A549 (cell line): ENCODE results near the gene GPHB5. TPM values are rescaled to one million over a fixed set of nuclear protein-coding genes. Genes with fewer than 3 reads are reported as not detected.

Experiments used
- ATAC-seq, 2 experiments: fragments of 200-7000 bp in 1 of 2; fragments of >200 bp in 1 of 2; cut with Nextera tagmentation in 1 of 2; cut with Tn5 transposase in 1 of 2; 3 replicates each; pipeline versions ENCODE4 v1.8.0 to v1.9.1; 2018 to 2020; ENCODE audit warnings: mild to moderate bottlenecking in 1 of 2, moderate library complexity in 1 of 2
- CTCF ChIA-PET: fragments of 300-600 bp; sonication (Branson Sonifier 250); formaldehyde crosslinking; extraction: SDS; loops from one replicate; lab custom pipeline; 2021; ENCODE audit warnings: antibody characterized with exemption, inconsistent platforms; lab: Yijun Ruan, JAX
- POLR2A ChIA-PET: fragments of 350-600 bp; formaldehyde crosslinking; extraction: SDS; loops from one replicate; lab custom pipeline; 2021; ENCODE audit warnings: antibody characterized with exemption, inconsistent platforms; lab: Yijun Ruan, JAX
- DNase-seq, 2 experiments: peaks; one replicate each; pipeline versions ENCODE4 v3.0.0 to v3.0.0-alpha.2; 2011 to 2016; ENCODE audit warnings: low read depth in 1 of 2, low spot score in 1 of 2
- FAIRE-seq: peaks from 2 replicates; lab custom pipeline; 2011; peaks lifted over from hg19 to GRCh38; lab: Jason Lieb, UNC
- H3K27ac ChIP-seq, 2 experiments: fragments of >200 bp; sonication (Bioruptor Twin); formaldehyde crosslinking; 3 replicates each; pipeline ENCODE4 v1.5.1; 2016 to 2017
- H3K4me1 ChIP-seq: fragments of >200 bp; sonication (Bioruptor Twin); formaldehyde crosslinking; 3 replicates; pipeline ENCODE4 v1.6.1; 2016
- H3K4me2 ChIP-seq: fragments of >200 bp; sonication (Bioruptor Twin); formaldehyde crosslinking; 3 replicates; pipeline ENCODE4 v1.6.1; 2016
- H3K4me3 ChIP-seq: fragments of >200 bp; sonication (Bioruptor Twin); formaldehyde crosslinking; 3 replicates; pipeline ENCODE4 v1.5.1; 2016
- H3K9me3 ChIP-seq: fragments of >200 bp; sonication (Bioruptor Twin); formaldehyde crosslinking; 3 replicates; pipeline ENCODE4 v1.6.1; 2016
- BHLHE40 ChIP-seq: IDR thresholded peaks from 2 replicates; pipeline ENCODE4 v1.6.1; 2012; ENCODE audit warnings: low read depth, low read length, inconsistent platforms
- CHD4 ChIP-seq: fragments of 200-600 bp; sonication (generic); IDR thresholded peaks from 2 replicates; pipeline ENCODE4 v1.6.1; 2016; ENCODE audit warnings: antibody characterized with exemption, mild to moderate bottlenecking, borderline replicate concordance
- HOXB13 ChIP-seq: fragments of 250-450 bp; sonication (Bioruptor Pico); IDR thresholded peaks from 2 replicates; pipeline ENCODE4 v1.5.0; 2020; ENCODE audit warnings: low read depth, mild to moderate bottlenecking, moderate library complexity
- KDM5A ChIP-seq: fragments of 200-600 bp; sonication (generic); IDR thresholded peaks from 2 replicates; pipeline ENCODE4 v1.6.1; 2016; ENCODE audit warnings: antibody characterized with exemption, mild to moderate bottlenecking
- MAZ ChIP-seq: fragments of 150-350 bp; IDR thresholded peaks from 2 replicates; pipeline ENCODE4 v1.6.1; 2014; ENCODE audit warnings: antibody characterized with exemption, low read depth, low read length, borderline replicate concordance
- MYC ChIP-seq: IDR thresholded peaks from 2 replicates; pipeline ENCODE4 v1.6.1; 2012; ENCODE audit warnings: mild to moderate bottlenecking, inconsistent platforms, low read length, improper control_type of control experiment, borderline replicate concordance
- NFE2L2 ChIP-seq: fragments of 150-350 bp; conservative IDR thresholded peaks from 2 replicates; pipeline ENCODE4 v1.6.1; 2014; ENCODE audit warnings: low read length
- NR3C1 ChIP-seq: fragments of >200 bp; sonication (Bioruptor Twin); formaldehyde crosslinking; IDR thresholded peaks from 3 replicates; pipeline ENCODE4 v1.6.1; 2017
- PHF8 ChIP-seq: fragments of 200-600 bp; sonication (generic); IDR thresholded peaks from 2 replicates; pipeline ENCODE4 v1.6.1; 2016; ENCODE audit warnings: low read depth, mild to moderate bottlenecking, antibody characterized with exemption, moderate library complexity, borderline replicate concordance
- RAD21 ChIP-seq, 2 experiments: fragments of >200 bp in 1 of 2; sonication (Bioruptor Twin) in 1 of 2; formaldehyde crosslinking in 1 of 2; IDR thresholded peaks in 1 of 2; conservative IDR thresholded peaks in 1 of 2; 2 replicates in 1 of 2; 3 replicates in 1 of 2; pipeline ENCODE4 v1.6.1; 2012 to 2018; ENCODE audit warnings: inconsistent platforms in 1 of 2
- RFX5 ChIP-seq: fragments of 450-650 bp; IDR thresholded peaks from 2 replicates; pipeline ENCODE4 v1.7.1; 2014; ENCODE audit warnings: antibody characterized with exemption, mild to moderate bottlenecking, moderate library complexity
- RNF2 ChIP-seq: fragments of 200-600 bp; sonication (generic); IDR thresholded peaks from 2 replicates; pipeline ENCODE4 v1.6.1; 2016; ENCODE audit warnings: low read depth, mild to moderate bottlenecking, antibody characterized with exemption, moderate library complexity, borderline replicate concordance
- SMC3 ChIP-seq: fragments of >200 bp; sonication (Bioruptor Twin); formaldehyde crosslinking; IDR thresholded peaks from 3 replicates; pipeline ENCODE4 v1.6.1; 2018; ENCODE audit warnings: inconsistent platforms
- SREBF2 ChIP-seq: fragments of 450-650 bp; IDR thresholded peaks from 2 replicates; pipeline ENCODE4 v1.6.1; 2014; ENCODE audit warnings: mild to moderate bottlenecking, moderate library complexity
- ZC3H11A ChIP-seq: fragments of 450-650 bp; IDR thresholded peaks from 2 replicates; pipeline ENCODE4 v1.6.1; 2014; ENCODE audit warnings: antibody characterized with exemption, mild to moderate bottlenecking
- WGBS: methylation state at CpG from one replicate; pipeline ENCODE4 v1.1.6; 2017; ENCODE audit errors: missing lambda C conversion rate; 5-methylcytosine and 5-hydroxymethylcytosine counted together
- polyA plus RNA-seq, 4 experiments: library from polyadenylated mRNA; depleted of rRNA in 3 of 4; stranded (reverse); fragments of >200 nt; fragmentation: RNase III in 1 of 4; extraction: RNeasy Plus Mini Kit Qiagen cat#74134 plus additional on column Dnase treatment in 1 of 4; gene quantifications; 2 replicates in 3 of 4; 3 replicates in 1 of 4; pipeline ENCODE4 v1.2.3, GENCODE V29; 2011 to 2017
- TF ChIP-seq, protein P1 (sequence below): fragments of 250-450 bp; sonication (Bioruptor Pico); IDR thresholded peaks from 2 replicates; pipeline ENCODE4 v1.5.0; 2021; ENCODE audit warnings: mild to moderate bottlenecking, moderate library complexity, borderline replicate concordance
- TF ChIP-seq, protein P2 (sequence below): IDR thresholded peaks from 2 replicates; pipeline ENCODE4 v1.6.1; 2012
- TF ChIP-seq, protein P3 (sequence below): fragments of >200 bp; sonication (Bioruptor Twin); formaldehyde crosslinking; IDR thresholded peaks from 3 replicates; pipeline ENCODE4 v1.5.1; 2016
- TF ChIP-seq, protein P4 (sequence below): fragments of >200 bp; sonication (Bioruptor Twin); formaldehyde crosslinking; IDR thresholded peaks from 2 replicates; pipeline ENCODE4 v1.6.1; 2016
- TF ChIP-seq, protein P5 (sequence below): fragments of 200-600 bp; sonication (generic); IDR thresholded peaks from 2 replicates; pipeline ENCODE4 v1.6.1; 2016; ENCODE audit warnings: antibody characterized with exemption, mild to moderate bottlenecking, moderate library complexity
- TF ChIP-seq, protein P6 (sequence below): fragments of >200 bp; sonication (Bioruptor Twin); formaldehyde crosslinking; IDR thresholded peaks from 3 replicates; pipeline ENCODE4 v1.6.1; 2016

Gene GPHB5
- polyA plus RNA-seq, 2 of the 4 experiments (the other 2 are of a cell fraction): not detected

DNA sequence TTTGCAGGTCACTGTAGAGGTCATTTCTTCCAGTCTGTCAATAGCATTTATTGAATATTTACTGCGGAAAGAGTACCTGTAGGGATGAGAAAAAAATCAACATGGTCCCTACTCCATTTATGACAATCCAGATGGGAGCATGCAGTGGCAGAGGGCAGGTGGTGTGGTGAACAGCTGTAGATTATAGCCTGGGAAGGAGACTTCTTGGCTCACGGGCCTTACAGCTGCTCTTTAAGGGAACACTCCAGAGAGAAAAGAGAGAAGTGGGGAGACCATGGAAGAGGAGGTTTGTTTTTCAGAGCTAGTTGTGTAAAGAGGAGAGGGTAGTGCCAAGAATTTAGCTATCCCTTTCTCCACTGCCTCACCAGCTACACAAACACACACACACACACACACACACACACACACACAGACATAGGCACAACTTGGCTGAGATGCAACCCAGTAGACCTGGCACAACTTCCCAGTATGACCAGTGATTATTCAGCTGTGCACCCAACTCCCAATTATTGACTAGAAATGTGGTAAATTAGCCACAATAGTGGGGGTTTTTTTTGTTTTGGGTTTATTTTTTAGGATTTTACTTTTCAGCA, 41.0 kb downstream of the GPHB5 start:
- Histone ChIP-seq H3K4me3 (no peak overlapping the region), H3K27ac (no peak overlapping the region), H3K4me1 (no peaks in the 10 kb centered on the region)
- CTCF ChIA-PET: interaction anchor here (0.6 to 4.1 kb wide), 28 partner anchors 10 to 1120 kb away, joined by 3 to 58 read pairs (median 4); no protein-coding TSS in a partner anchor
- FAIRE-seq: no peak
- no peak for DNase-seq
- ATAC-seq: no peak
- no peak for TF ChIP-seq KDM5A
- TF ChIP-seq, protein P1, sequence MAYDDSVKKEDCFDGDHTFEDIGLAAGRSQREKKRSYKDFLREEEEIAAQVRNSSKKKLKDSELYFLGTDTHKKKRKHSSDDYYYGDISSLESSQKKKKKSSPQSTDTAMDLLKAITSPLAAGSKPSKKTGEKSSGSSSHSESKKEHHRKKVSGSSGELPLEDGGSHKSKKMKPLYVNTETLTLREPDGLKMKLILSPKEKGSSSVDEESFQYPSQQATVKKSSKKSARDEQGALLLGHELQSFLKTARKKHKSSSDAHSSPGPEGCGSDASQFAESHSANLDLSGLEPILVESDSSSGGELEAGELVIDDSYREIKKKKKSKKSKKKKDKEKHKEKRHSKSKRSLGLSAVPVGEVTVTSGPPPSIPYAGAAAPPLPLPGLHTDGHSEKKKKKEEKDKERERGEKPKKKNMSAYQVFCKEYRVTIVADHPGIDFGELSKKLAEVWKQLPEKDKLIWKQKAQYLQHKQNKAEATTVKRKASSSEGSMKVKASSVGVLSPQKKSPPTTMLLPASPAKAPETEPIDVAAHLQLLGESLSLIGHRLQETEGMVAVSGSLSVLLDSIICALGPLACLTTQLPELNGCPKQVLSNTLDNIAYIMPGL (CRISPR knock-in tag): no peak
- TF ChIP-seq RFX5: no peak
- TF ChIP-seq PHF8: no peak
- no peak for TF ChIP-seq MYC
- TF ChIP-seq SREBF2: no peak
- TF ChIP-seq NFE2L2: no peak
- TF ChIP-seq, all 56 proteins: peak for 0
- POLR2A ChIA-PET: no interaction called here
- Histone ChIP-seq H3K4me2 (no peak overlapping the region), H3K9me3 (no peaks in the 10 kb centered on the region)
- WGBS: 34% methylated on average over 2 of the region's 2 CpGs

DNA sequence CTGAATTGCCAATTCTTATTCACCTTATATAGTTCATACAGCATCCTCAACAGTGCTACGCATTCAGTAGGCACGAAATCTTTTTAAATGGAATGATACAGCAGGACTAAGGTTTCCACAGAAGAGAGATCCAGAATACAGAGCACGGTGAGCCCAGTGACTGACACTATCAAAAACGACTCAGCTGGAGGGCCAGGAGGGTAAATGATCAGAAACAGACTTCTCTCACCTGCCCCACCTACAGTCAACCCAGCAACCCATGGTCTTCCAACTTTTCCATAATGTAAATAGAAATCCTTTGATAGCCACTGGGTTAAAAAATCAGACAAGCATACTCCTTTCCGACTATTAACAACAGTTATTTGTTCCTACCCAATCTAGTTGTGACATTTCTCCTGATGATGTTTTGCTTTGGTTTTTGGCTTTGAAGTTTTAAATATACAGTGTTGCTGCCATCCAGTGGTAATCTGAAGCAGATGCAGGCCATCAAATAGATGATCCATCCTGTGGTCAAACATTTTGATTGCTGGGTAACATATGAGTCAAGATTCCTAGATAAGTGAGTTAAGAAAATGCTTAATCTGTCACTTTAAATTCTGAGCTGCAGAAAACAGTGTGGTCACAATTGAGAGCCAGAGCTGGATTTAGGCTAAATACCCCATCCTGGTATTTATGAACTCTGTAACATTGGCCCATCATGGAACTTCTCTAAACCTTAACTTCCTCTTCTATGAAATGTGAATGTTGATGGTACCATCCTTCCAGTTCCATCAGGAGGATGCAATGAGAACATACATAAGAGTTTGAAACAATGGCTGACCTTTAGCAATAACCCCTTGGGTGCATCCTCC, 42.0 kb downstream of the GPHB5 start:
- Histone ChIP-seq H3K4me2 (no peak overlapping the region), H3K9me3 (no peaks in the 10 kb centered on the region), H3K27ac (no peak overlapping the region), H3K4me1 (no peaks in the 10 kb centered on the region), H3K4me3 (no peak overlapping the region)
- peak; percentile 61 for FAIRE-seq
- peak; percentile 36 to 43 for DNase-seq
- CTCF ChIA-PET: interaction anchor here (0.6 to 4.1 kb wide), 34 partner anchors 8 to 1163 kb away, joined by 3 to 58 read pairs (median 4); no protein-coding TSS in a partner anchor
- 31% methylated on average over 5 of the region's 5 CpGs for WGBS
- ATAC-seq: peak; percentile 75 to 77; a peak in 5 of 6 replicates
- TF ChIP-seq, protein P2, sequence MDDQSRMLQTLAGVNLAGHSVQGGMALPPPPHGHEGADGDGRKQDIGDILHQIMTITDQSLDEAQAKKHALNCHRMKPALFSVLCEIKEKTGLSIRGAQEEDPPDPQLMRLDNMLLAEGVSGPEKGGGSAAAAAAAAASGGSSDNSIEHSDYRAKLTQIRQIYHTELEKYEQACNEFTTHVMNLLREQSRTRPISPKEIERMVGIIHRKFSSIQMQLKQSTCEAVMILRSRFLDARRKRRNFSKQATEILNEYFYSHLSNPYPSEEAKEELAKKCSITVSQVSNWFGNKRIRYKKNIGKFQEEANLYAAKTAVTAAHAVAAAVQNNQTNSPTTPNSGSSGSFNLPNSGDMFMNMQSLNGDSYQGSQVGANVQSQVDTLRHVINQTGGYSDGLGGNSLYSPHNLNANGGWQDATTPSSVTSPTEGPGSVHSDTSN: no peak
- TF ChIP-seq RAD21 (conservative IDR thresholded peaks at IDR 0.05 in 1 of 2, IDR thresholded peaks at IDR 0.05 in 1 of 2) (peak; percentile 85 to 86), SMC3 (peak; percentile 83)
- TF ChIP-seq, protein P3, sequence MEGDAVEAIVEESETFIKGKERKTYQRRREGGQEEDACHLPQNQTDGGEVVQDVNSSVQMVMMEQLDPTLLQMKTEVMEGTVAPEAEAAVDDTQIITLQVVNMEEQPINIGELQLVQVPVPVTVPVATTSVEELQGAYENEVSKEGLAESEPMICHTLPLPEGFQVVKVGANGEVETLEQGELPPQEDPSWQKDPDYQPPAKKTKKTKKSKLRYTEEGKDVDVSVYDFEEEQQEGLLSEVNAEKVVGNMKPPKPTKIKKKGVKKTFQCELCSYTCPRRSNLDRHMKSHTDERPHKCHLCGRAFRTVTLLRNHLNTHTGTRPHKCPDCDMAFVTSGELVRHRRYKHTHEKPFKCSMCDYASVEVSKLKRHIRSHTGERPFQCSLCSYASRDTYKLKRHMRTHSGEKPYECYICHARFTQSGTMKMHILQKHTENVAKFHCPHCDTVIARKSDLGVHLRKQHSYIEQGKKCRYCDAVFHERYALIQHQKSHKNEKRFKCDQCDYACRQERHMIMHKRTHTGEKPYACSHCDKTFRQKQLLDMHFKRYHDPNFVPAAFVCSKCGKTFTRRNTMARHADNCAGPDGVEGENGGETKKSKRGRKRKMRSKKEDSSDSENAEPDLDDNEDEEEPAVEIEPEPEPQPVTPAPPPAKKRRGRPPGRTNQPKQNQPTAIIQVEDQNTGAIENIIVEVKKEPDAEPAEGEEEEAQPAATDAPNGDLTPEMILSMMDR: peak; percentile 89
- POLR2A ChIA-PET: no interaction called here

DNA sequence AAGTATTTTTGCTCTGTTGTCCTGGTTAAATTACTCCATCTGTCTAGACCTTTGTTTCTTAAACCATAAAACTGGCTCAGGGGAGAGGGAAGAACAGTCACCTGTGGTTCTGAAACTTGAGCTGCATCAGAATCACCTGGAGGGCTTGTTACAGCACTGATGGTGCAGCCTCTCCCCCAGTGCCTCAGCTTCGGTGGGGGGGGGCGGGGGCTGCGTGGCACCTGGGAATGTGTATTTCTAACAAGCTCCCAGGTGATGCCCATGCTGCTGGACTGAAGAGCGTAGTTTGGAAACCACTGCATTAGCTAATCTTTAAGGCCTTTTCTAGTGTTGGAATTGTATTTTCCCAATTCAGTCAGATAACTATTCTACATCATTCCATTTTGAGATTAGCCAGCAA, 42.7 kb downstream of the GPHB5 start:
- 15% methylated on average over 4 of the region's 4 CpGs for WGBS
- TF ChIP-seq HOXB13 (CRISPR knock-in tag): no peak
- TF ChIP-seq CHD4: no peak
- TF ChIP-seq MAZ: no peak
- TF ChIP-seq BHLHE40: no peak
- TF ChIP-seq NR3C1: no peak
- TF ChIP-seq, protein P4, sequence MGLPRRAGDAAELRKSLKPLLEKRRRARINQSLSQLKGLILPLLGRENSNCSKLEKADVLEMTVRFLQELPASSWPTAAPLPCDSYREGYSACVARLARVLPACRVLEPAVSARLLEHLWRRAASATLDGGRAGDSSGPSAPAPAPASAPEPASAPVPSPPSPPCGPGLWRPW: no peak
- TF ChIP-seq, protein P5, sequence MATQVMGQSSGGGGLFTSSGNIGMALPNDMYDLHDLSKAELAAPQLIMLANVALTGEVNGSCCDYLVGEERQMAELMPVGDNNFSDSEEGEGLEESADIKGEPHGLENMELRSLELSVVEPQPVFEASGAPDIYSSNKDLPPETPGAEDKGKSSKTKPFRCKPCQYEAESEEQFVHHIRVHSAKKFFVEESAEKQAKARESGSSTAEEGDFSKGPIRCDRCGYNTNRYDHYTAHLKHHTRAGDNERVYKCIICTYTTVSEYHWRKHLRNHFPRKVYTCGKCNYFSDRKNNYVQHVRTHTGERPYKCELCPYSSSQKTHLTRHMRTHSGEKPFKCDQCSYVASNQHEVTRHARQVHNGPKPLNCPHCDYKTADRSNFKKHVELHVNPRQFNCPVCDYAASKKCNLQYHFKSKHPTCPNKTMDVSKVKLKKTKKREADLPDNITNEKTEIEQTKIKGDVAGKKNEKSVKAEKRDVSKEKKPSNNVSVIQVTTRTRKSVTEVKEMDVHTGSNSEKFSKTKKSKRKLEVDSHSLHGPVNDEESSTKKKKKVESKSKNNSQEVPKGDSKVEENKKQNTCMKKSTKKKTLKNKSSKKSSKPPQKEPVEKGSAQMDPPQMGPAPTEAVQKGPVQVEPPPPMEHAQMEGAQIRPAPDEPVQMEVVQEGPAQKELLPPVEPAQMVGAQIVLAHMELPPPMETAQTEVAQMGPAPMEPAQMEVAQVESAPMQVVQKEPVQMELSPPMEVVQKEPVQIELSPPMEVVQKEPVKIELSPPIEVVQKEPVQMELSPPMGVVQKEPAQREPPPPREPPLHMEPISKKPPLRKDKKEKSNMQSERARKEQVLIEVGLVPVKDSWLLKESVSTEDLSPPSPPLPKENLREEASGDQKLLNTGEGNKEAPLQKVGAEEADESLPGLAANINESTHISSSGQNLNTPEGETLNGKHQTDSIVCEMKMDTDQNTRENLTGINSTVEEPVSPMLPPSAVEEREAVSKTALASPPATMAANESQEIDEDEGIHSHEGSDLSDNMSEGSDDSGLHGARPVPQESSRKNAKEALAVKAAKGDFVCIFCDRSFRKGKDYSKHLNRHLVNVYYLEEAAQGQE: no peak
- TF ChIP-seq ZC3H11A: no peak
- TF ChIP-seq, protein P6, sequence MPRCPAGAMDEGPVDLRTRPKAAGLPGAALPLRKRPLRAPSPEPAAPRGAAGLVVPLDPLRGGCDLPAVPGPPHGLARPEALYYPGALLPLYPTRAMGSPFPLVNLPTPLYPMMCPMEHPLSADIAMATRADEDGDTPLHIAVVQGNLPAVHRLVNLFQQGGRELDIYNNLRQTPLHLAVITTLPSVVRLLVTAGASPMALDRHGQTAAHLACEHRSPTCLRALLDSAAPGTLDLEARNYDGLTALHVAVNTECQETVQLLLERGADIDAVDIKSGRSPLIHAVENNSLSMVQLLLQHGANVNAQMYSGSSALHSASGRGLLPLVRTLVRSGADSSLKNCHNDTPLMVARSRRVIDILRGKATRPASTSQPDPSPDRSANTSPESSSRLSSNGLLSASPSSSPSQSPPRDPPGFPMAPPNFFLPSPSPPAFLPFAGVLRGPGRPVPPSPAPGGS: no peak
- no peak for TF ChIP-seq RNF2

More for the DNA sequence above, 42.7 kb downstream of the GPHB5 start:
- Histone ChIP-seq H3K9me3 (no peaks in the 10 kb centered on the region), H3K4me1 (no peaks in the 10 kb centered on the region), H3K27ac (no peak overlapping the region), H3K4me3 (no peak overlapping the region), H3K4me2 (no peak overlapping the region)
- ChIA-PET CTCF (interaction anchor here (0.6 to 4.1 kb wide), 19 partner anchors 9 to 1163 kb away, joined by 3 to 58 read pairs (median 5); no protein-coding TSS in a partner anchor), POLR2A (no interaction called here)
- ATAC-seq (no peak), DNase-seq (no peak), FAIRE-seq (no peak)
